BE2C (cell line): ENCODE results near the gene KRT79.
A peak's percentile ranks its signal among the peaks of the same experiment; 100 is the strongest.

ENCODE experiments used
- DNase-seq: peaks from one replicate; pipeline ENCODE4 v3.0.0-alpha.2; 2020
- H3K27me3 ChIP-seq: fragments of 250-450 bp; sonication (Bioruptor Pico); 2 replicates; pipeline ENCODE4 v1.5.1; 2020; ENCODE audit warnings: mild to moderate bottlenecking
- H3K36me3 ChIP-seq: fragments of 250-450 bp; sonication (Bioruptor Pico); 2 replicates; pipeline ENCODE4 v1.5.1; 2020; ENCODE audit warnings: mild to moderate bottlenecking
- H3K4me1 ChIP-seq: fragments of 250-450 bp; sonication (Bioruptor Pico); 2 replicates; pipeline ENCODE4 v1.5.1; 2020
- H3K4me3 ChIP-seq: 2 replicates; pipeline ENCODE4 v1.5.1; 2011; ENCODE audit warnings: low read depth, low read length
- H3K9me3 ChIP-seq: fragments of 250-450 bp; sonication (Bioruptor Pico); 2 replicates; pipeline ENCODE4 v1.5.1; 2020
- TF ChIP-seq, protein P1 (sequence below): IDR thresholded peaks from 2 replicates; pipeline ENCODE4 v1.5.1; 2012; ENCODE audit warnings: mild to moderate bottlenecking, low read depth, low read length

The KRT79 gene

DNA sequence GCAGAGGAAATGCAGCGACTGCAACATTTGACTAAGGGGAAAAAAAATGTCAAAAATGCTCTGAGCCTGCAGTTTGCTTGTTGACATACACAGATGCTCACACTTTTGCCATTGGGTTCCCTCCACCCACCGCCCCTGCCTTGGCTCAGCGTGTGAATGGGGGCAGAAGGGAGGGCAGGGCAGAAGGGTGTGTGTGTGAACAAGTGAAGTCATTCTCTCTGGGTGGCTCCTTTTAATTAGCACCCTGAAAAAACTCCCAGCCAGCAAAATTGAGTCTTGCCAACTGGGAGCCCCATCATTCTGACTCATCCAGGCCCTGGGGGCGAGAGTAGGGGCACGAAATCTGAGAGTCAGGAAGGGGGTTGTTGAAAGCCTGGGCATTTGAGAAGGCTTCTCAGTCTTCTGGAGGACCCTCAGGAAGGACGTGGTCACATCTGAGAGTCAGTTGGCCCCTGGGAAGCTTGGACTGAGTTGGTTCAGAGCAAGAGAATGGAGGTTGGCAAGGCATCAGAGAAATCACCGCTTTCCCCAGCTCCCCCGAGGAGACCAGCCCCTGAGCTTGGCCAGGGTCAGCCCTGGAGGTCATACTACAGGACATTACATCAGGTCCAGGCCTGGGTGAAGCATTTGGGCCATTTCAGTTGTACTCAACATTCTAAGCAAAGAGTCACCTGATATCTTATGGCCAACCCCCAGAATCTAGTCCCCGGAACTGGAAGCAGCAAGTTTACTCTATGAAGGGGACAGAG is 37.4 kb upstream of the KRT79 start:
- Histone ChIP-seq H3K4me3 (no peak overlapping the region), H3K27me3 (no peaks in the 10 kb centered on the region), H3K9me3 (no peaks in the 10 kb centered on the region), H3K36me3 (no peaks in the 10 kb centered on the region), H3K4me1 (peaks cover 4% of the 10 kb centered on the region; the same call in 1 of the 2 replicates)
- no peak for DNase-seq
- TF ChIP-seq, protein P1, sequence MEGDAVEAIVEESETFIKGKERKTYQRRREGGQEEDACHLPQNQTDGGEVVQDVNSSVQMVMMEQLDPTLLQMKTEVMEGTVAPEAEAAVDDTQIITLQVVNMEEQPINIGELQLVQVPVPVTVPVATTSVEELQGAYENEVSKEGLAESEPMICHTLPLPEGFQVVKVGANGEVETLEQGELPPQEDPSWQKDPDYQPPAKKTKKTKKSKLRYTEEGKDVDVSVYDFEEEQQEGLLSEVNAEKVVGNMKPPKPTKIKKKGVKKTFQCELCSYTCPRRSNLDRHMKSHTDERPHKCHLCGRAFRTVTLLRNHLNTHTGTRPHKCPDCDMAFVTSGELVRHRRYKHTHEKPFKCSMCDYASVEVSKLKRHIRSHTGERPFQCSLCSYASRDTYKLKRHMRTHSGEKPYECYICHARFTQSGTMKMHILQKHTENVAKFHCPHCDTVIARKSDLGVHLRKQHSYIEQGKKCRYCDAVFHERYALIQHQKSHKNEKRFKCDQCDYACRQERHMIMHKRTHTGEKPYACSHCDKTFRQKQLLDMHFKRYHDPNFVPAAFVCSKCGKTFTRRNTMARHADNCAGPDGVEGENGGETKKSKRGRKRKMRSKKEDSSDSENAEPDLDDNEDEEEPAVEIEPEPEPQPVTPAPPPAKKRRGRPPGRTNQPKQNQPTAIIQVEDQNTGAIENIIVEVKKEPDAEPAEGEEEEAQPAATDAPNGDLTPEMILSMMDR, result no peak

DNA sequence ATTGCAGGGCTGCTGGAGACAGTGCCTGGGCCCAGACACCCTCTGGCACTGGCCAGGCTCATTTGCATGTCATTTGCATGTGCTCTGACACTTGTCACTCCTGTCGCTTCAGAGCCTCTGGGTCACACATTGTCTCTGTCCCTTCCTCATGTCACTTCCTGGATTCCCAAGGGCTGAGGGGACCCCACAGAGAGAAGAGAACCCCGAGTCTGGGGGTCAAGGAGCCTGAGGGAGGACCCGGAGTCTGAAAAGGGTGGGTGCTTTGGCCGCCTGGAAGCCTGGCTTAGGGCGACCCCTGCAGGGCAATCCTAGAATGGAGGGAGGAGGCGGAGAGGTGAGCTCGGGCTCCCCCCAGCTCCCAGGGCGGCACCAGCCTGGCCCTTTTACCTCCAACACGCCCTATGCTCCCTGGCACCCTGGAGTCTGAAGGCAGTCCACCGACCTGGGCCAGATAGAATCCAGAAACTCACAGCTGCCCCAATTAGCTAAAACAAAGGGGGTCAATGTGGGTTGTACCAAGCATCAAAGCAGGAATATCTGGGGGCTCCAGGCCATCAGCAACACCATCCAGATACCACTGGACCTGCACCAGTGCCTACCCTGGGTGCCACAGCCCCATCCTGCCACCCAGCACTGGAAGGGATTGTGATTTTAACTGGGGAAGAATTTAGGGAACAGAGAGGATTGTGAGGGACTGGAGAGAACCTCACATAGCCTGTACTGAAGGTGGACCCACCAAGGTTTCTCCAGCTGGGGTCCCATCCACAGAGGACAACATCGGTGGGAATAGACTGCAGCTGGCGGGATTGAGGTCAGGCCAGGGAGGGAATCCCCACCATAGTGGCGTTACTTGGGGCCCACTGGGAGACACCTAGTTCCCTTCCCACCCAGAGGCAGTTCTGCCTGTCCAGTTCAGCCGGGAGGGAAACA is 36.5 kb upstream of the KRT79 start:
- Histone ChIP-seq H3K4me3 (no peak overlapping the region), H3K4me1 (peaks cover 4% of the 10 kb centered on the region; the same call in 1 of the 2 replicates), H3K36me3 (no peaks in the 10 kb centered on the region), H3K9me3 (no peaks in the 10 kb centered on the region), H3K27me3 (no peaks in the 10 kb centered on the region)
- TF ChIP-seq, protein P1, result peak; percentile 73
- peak; percentile 70 for DNase-seq

DNA sequence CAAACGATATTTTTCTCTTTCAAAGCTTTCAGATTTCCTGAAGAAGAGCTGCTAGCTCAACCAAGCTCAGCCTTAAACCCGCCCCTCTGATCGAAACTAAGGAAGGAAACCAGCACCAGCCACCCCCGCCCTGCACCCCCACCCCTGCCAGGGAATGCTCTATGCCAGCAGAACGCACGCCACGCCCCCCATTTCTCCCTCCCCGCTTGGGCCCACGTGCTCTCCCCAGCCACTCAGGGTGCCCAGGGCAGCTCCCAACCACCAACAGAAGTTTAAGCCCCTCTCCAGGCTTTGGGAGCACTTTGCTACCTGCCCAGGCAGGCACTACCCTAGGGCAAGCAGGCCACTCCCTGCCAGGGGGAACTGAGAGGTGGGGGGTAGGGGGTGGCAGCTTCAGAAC is 33.5 kb upstream of the KRT79 start:
- H3K36me3 ChIP-seq, result no peaks in the 10 kb centered on the region
- H3K9me3 ChIP-seq, result no peaks in the 10 kb centered on the region
- TF ChIP-seq, protein P1, result no peak
- no peak for DNase-seq
- H3K4me3 ChIP-seq, result no peak overlapping the region
- H3K4me1 ChIP-seq, result no peaks in the 10 kb centered on the region
- no peaks in the 10 kb centered on the region for H3K27me3 ChIP-seq

GRCh38 chr12:52867152-52867551 is 33.0 kb upstream of the KRT79 start:
- H3K9me3 ChIP-seq, result no peaks in the 10 kb centered on the region
- no peak overlapping the region for H3K4me3 ChIP-seq
- H3K36me3 ChIP-seq, result no peaks in the 10 kb centered on the region
- H3K4me1 ChIP-seq, result no peaks in the 10 kb centered on the region
- TF ChIP-seq, protein P1, result no peak
- no peaks in the 10 kb centered on the region for H3K27me3 ChIP-seq
- no peak for DNase-seq

GRCh38 chr12:52865090-52865944 is 31.2 kb upstream of the KRT79 start:
- TF ChIP-seq, protein P1, result peak; percentile 88
- DNase-seq, result peak; percentile 74
- Histone ChIP-seq H3K27me3 (no peaks in the 10 kb centered on the region; the same call in 1 of the 2 replicates), H3K4me3 (no peak overlapping the region), H3K36me3 (no peaks in the 10 kb centered on the region), H3K4me1 (no peaks in the 10 kb centered on the region), H3K9me3 (no peaks in the 10 kb centered on the region)
